ELF-1 (cell line): Measurements from ENCODE around the gene SOX14.
A peak's percentile ranks its signal among the peaks of the same experiment; 100 is the strongest.

Experiments
- DNase-seq: peaks from one replicate; pipeline ENCODE4 v3.0.0-alpha.2; 2016; ENCODE audit warnings: low read depth, low spot score

SOX14 gene

DNA sequence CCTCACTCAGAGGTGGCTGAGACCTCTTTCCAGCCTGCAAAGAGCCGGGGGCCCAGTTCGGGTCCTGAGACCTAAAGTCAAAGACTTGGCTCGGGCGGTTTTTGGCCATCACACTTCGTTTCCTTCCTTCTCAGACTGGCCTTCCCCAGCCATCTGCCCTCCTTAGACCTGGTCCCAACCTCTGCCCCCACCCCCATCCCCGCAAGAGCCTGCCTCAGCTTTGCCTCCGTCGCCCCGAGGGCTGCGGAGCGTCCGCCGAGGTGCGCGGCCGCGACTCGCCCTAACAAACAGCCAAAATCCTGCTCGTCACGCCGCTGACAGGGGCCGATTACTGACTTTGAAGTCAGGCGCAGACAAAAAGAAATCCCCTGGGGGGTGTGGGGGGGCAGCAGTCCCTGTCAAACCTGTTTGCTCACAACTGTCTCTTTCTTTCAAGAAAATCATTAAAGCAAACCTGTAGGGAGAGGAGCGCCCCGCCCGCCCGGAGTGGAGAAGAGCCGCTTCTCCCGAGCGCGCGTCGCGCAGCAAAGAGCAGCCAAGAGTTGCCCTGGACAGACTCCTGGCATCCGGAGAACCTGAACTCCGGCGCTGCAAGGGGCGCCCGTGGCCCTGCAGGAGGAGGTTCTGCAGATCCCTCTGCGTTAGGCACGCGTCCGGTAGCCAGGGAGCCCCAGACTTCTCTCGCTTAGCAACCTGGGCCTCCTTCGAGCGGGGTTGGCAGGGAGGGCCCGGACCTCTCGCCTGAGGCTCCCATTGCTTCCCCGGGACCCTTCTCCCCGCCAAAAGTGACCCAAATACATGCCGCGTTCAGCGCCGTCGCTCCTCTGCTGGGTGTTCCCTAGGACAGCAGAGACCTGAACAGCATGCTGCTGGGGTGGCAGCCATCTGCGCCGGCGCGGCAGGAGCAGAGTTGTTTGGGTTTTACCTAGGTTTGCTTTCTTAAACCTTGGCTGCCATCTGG lies 4.5 kb downstream of the SOX14 start:
- DNase-seq = peak; percentile 97

DNA sequence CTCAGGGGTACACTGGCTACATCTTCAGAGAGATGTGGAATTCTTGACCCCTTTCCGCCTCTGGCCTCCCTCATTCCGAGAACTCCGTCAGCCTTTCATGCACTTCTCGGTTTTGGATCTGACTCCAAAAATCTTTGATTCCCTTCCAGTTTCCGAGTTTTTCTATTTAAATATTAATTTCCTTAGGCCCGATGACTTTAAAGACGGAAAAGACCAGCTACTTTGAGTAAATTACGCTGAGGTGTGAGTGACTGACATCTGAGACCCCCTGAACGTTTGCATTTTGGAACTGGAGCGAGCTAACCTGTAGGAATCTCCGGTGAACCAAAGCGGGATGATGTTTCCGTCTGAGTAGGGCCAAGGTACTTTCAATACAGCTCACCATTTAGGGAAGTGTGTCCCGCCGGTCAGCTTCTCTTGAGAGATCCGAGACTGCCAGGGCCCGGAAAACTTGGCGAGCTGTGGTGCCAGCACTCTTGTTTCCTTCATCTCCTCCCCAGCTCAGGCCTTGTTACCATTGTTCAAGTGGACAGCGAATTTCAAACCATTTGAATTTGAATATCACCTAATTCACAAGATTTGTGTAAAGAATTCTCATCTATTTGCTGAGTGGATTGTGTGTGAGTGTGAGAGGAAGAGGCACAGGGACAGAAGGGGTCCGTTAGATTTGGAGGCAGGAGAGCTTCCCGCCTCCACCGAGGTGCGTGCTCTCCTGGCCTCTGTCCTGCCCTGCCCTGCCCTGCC lies 5.4 kb downstream of the SOX14 start:
- peak; percentile 20 for DNase-seq

DNA sequence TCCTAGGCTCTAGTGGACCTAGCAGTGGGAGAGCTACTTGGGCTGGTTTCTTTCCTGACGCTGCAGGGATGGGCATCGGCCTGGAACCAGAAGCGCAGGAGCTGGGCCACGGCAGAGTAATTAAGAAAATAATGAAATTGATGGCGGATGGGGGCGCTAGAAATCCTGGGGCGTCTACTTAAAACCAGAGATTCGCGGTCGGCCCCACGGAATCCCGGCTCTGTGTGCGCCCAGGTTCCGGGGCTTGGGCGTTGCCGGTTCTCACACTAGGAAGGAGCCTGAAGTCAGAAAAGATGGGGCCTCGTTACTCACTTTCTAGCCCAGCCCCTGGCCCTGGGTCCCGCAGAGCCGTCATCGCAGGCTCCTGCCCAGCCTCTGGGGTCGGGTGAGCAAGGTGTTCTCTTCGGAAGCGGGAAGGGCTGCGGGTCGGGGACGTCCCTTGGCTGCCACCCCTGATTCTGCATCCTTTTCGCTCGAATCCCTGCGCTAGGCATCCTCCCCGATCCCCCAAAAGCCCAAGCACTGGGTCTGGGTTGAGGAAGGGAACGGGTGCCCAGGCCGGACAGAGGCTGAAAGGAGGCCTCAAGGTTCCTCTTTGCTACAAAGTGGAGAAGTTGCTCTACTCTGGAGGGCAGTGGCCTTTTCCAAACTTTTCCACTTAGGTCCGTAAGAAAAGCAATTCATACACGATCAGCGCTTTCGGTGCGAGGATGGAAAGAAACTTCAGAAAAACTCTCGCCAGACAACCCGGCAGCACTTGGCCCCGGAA lies 6.1 kb downstream of the SOX14 start:
- DNase-seq = peak; percentile 33

GRCh38 chr3:137770835-137771399 lies 6.8 kb downstream of the SOX14 start:
- DNase-seq = peak; percentile 52

GRCh38 chr3:137771401-137772213 lies 7.5 kb downstream of the SOX14 start:
- DNase-seq = peak; percentile 59

GRCh38 chr3:137772214-137772955 lies 8.3 kb downstream of the SOX14 start:
- DNase-seq = no peak

GRCh38 chr3:137778941-137779340 lies 14.8 kb downstream of the SOX14 start:
- no peak for DNase-seq

- DNase-seq = no peak
These were observed 23.4 kb downstream of the SOX14 start for GRCh38 chr3:137787529-137787928.

GRCh38 chr3:137789236-137789635 lies 25.1 kb downstream of the SOX14 start:
- no peak for DNase-seq

GRCh38 chr3:137792626-137793271 lies 28.6 kb downstream of the SOX14 start:
- DNase-seq = peak; percentile 80

DNA sequence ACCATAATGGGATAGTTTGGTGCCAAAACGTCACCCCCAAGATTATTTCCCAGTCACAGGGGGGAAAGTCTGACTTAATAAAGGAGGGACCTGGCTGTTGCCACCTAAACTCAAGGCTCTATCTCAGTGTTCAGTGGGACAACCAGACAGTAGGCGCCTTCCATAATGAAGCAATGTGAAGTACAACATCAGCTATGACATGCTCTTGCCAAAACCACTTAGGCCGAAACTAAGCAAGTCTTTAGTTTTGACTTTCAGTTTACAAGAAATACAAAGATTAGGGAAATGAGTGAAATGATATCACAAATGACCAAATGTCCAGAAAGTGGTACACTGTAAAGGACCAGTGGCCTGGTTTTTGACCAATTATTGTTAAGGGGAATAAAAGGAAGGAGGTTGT lies 32.9 kb downstream of the SOX14 start:
- no peak for DNase-seq

DNA sequence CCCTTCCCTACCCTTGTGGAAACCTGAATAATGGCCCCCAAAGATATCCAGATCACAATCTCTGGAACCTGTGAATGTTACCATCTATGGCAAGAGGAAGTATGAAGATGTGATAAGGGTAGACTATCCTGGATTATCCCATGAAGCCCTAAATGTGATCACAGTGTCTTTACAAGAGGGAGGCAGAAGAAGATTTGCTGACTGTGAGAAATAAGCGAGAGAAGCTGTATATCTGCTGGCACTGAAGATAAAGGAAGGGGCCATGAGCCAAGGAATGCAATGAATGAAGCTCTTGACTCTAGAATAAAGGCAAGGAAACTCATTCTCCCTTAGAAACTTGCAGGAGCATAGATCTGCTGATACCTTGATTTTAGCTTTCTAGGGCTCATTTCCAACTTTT lies 39.1 kb downstream of the SOX14 start:
- no peak for DNase-seq

DNA sequence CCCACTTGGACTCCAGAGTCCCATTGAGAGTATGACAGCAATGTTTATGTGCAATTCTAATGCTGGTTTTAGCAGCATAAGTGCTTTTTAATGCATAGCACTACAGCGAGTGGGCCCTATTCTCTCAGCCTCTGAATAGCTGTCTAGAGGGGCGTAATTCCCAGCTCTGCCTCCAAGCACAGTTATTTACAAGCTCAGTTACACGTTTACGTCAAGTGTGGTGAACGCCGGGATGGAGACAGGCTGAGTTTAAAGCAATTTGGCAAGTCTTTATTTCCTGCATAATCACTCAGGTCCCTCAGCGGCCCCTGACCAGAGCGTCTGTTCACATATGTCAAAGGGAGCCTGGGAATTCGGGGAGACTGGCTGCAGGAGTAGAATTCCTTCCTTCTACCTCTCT lies 43.9 kb downstream of the SOX14 start:
- DNase-seq = peak; percentile 12

- DNase-seq = no peak
These were observed 45.4 kb downstream of the SOX14 start for GRCh38 chr3:137809509-137809908.

- DNase-seq = no peak
These were observed 47.9 kb downstream of the SOX14 start for GRCh38 chr3:137812023-137812422.

DNA sequence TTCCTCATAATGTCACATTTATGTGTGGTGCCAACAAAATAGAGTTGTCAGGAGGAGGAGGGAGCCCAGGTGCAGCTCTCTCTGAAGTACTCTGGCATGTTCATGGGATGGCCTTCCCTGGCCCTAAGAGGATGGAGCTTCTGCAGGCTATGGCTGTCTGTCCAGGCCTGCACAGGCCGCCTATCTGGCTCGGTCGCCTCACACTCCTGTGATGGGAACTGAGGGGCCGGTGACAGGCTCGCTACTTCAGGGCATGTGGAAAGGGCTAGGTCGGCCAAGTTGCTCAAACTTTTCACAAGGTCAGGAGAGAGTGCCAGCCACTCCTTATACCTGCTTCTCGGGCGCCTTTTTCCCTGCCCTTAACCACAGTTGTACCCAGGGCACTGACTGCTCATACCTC lies 51.1 kb downstream of the SOX14 start:
- DNase-seq = no peak
